ENCODE measurements around the gene ALKBH2. TPM values are rescaled to one million over a fixed set of nuclear protein-coding genes. Genes with fewer than 3 reads are reported as not detected.
"Not testable (repeated sequence)": the region's sequence is repeated elsewhere in the genome, so short reads cannot be mapped to it uniquely, and the experiment has no call there.

ALKBH2 gene
- polyA plus RNA-seq, 4 donors = 30.2 to 36.1 (median 32.5) TPM

DNA sequence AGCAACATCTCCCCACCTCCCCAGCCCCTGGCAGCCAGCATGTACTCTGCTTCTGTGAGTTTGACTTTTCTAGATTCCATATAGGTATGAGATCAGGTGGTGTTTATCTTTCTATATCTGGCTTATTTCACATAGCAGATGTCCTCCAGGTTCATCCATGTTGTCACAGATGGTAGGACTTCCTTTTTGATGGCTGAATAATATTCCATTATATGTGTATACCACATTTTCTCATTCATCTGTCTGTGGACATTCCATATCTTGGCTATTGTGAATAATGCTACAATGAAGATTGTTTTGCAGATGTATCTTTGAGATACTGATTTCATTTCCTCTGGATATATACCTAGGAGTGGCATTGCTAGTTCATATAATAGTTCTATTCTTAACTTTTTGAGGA is 18.4 kb downstream of the ALKBH2 start:
- no peak for DNase-seq (ENCODE audit: low read depth in 4 of 4, low spot score in 2 of 4)

DNA sequence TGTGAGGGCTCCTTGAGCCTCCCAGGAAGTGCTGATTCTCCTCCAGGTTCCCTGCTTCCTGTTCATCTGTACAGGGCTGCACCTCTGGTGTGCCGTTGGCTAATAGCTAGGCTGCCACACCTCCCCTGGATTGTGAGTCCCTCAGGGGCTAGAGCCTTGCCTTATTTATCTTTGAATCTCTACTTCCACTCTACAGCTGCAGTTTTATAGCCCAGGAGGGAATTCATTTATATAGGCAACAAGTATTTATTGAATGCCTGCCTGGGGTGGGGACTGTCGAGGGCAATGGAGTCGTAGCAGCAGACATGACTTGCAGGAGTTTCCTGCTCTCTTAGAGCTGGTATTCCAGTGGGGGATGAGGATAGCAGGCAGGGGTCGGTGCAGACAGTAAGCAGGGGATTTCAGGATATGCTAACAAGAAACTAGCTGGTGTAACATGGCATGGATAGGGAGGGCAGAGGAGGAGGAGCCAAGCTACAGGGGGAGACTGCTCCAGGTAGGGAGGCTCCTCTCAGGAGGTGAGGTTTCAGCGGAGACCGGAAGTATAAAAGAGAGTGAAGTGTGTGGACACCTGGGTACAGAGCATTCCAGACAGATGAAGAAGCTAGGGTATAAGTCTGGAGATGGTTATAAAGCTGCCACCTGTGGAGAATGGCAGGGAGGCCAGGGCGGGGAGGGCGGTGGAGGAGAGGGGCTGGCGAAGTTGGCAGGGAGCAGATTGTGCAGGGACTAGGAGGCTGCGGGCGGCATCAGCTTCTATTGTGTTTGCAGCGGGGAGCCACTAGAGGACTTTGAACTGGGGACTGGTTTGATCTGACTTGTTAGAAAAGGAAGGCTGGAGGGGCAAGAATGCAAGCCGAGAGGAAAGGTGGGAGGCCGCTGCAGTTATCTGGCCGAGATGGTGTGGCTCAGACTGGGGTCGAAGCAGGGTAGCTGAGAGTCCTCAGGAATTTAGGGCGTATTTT is 23.7 kb downstream of the ALKBH2 start:
- no peak for DNase-seq (ENCODE audit: low read depth in 4 of 4, low spot score in 2 of 4)

DNA sequence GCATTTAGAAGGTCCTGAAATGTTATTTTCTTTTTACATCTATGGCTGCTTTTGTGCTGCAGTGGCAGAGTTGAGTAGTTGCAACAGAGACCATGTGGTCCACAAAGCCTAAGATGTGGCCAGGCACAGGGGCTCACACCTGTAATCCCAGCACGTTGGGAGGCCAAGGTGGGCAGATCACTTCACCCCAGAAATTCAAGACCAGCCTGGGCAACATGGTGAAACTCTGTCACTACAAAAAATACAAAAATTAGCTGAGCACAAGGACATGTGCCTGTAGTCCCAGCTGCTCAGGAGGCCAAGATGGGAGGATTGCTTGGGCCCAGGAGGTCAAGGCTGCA is 27.4 kb downstream of the ALKBH2 start:
- no peak for DNase-seq (ENCODE audit: low read depth in 4 of 4, low spot score in 2 of 4)

DNA sequence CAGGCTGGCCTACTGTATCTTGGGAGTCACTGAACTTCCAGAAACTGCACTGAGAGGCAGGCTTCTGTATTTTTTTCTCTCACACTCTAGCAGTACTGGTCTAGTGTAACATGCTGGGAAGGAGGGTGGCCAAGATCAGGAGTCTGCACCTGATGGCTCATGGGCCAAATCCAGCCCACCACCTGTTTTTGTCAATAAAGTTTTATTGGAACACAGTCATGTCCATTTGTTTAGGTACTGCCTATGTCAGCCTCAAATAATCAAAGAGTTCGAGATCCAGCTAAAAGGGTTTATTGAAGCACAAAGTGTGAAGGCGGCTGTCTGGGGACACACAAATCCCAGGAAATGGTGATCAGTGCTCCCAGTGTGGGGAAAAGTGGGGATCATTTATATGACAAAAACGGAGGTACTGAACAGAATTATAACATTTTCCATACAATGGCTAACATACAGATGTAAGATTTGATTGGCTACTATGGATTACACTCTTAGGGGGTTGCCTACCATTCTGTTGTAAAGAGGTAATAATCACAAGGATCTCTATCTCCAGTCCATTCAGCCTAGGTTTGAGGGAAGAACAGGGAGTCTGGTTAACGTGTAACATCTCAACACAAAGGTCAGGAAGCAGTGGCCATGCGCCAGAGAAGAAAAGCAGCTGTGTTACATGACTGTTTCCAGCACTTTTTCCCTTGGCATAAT is 28.0 kb downstream of the ALKBH2 start:
- DNase-seq (ENCODE audit: low read depth in 4 of 4, low spot score in 2 of 4) = no peak

DNA sequence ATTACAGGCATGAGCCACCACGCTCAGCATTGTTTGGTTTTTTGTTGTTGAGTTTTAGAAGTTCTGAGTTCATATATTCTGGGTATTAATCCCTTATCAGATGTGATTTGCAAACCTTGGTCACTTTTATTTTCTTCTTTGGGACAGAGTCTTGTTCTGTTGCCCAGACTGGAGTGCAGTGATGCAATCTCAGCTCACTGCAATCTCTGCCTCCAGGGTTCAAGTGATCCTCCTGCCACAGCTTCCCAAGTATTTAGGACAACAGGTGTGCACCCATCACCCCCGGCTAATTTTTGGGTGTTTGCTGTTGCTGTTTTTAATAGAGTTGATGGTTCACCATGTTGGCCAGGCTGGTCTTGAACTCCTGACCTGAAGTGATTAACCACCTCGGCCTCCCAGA is 29.1 kb downstream of the ALKBH2 start:
- no peak for DNase-seq (ENCODE audit: low read depth in 4 of 4, low spot score in 2 of 4)

DNA sequence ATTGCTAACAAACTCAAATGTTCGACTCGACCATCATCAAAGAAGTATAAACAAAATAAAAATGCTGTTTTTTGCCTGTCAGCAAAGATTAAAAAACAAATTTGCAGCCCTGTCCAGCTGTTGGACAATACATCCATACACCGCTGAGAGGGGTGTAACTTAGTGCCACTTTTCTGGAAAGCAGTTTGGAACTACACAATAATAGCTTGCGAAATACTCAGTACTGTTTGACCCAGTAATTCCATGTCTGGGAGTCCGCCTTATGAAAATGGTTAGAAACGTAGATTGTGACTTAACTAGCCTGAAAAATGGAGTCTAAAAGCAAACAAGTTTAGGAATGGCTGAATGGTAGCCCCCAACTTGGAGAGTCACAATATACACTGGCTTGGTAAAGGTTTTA is 34.5 kb downstream of the ALKBH2 start:
- DNase-seq (ENCODE audit: low read depth in 4 of 4, low spot score in 2 of 4) = no peak

DNA sequence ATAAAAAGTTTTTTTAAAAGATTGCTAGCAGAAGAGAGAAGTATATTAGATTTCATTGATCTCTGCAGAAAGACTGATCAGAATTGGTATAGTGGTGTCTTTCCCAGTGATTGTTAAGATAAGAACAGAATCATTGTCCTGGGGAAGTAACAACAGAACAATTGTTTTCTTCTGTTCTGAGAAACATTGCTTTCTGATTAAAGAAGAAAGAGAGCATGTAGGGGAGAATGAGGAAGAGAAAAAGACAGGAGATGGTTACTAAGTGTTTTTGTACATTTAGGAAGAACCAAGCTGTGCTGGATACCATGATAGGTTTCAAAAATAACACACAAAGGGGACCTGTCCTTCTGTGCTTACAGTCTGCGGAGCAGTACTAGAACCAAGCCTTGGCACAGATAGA is 35.9 kb downstream of the ALKBH2 start:
- no peak for DNase-seq (ENCODE audit: low read depth in 4 of 4, low spot score in 2 of 4)

DNA sequence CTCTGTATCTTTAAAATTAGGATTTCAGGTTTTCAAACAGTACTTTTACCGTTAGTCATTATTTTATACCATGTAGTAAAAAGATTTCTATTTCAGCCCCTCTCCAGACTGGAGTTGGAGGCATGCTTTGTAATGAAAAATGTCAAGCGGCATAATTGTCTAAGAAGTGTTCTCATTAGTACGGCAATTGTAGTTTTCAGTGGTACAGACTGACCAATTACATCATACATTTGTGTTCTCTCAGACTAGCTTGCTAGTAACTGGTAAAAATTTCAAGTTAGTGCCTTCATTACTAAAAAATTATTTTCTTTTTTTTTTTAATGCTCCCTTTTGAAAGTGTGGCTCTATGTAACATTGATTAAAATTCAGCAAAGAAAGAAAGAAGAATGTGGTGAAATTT is 36.4 kb downstream of the ALKBH2 start:
- DNase-seq (ENCODE audit: low read depth in 4 of 4, low spot score in 2 of 4) = no peak

DNA sequence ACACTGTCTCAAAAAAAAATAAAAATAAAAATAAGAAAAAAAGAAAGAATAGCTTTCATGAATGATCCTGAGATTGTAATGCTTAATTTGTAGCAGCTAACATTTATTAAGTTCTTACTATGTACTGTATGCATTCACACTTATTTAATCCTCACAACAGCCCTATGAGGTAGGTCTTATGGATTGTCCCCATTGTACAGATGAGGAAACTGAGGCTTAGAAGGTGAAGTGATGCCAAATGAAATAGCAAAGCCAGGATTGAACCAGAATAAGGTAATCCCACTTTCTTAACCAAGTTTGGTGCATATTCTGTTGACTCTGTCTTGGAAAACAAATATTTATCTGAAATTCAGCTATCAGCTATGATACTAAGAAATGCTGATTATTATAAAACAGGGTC is 38.8 kb downstream of the ALKBH2 start:
- no peak for DNase-seq (ENCODE audit: low read depth in 4 of 4, low spot score in 2 of 4)

DNA sequence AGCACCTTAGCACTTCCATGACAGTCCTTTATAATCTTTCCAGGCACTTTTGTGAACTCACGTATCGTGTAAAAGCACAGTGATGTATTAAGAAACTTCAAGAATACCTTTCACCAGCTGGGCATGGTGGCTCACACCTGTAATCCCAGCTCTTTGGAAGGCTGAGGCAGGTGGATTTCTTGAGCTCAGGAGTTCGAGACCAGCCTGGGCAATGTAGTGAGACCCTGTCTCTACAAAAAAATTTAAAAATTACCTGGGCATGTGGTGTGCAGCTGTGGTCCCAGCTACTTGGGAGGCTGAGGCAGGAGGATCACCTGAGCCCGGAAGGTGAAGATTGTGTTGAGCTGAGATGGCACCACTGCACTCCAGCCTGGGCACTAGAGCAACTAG is 39.2 kb downstream of the ALKBH2 start:
- DNase-seq (ENCODE audit: low read depth in 4 of 4, low spot score in 2 of 4) = not testable (repeated sequence)

DNA sequence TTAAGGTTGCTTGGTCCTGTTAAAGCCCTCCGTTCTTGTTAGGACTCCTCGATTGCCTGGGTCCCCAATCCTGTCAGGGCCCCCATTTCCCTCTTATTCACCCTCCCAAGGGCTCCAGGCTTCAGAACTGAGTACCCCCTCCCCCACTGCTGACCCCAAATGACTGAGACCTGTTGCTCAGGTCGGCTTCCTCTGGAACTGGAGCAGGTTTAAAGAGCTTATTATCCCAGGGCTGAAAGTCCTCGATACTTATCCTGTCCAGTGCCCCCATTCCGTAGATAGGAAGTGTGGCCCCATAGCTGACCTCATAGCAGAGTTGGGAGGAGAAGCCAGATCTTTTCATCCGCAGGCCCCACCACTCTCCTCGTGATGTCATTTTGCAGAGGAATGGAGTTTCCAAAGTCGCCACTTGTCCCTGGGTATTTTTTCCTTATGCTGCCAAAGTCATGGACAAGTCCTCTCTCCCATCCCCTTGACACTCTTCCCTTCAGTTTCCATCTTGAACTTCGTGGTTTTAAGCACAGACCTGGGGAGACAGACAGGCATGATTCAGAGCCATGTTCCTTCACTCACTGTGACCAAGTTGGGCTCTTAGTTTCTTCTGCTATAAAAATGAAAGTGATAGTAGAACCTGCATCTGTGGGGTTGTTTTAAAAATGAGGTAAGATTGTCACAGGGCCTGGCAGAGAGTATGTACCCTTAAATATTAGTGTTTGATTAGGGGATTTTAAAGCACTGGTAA is 39.7 kb downstream of the ALKBH2 start:
- no peak for DNase-seq (ENCODE audit: low read depth in 4 of 4, low spot score in 2 of 4)

DNA sequence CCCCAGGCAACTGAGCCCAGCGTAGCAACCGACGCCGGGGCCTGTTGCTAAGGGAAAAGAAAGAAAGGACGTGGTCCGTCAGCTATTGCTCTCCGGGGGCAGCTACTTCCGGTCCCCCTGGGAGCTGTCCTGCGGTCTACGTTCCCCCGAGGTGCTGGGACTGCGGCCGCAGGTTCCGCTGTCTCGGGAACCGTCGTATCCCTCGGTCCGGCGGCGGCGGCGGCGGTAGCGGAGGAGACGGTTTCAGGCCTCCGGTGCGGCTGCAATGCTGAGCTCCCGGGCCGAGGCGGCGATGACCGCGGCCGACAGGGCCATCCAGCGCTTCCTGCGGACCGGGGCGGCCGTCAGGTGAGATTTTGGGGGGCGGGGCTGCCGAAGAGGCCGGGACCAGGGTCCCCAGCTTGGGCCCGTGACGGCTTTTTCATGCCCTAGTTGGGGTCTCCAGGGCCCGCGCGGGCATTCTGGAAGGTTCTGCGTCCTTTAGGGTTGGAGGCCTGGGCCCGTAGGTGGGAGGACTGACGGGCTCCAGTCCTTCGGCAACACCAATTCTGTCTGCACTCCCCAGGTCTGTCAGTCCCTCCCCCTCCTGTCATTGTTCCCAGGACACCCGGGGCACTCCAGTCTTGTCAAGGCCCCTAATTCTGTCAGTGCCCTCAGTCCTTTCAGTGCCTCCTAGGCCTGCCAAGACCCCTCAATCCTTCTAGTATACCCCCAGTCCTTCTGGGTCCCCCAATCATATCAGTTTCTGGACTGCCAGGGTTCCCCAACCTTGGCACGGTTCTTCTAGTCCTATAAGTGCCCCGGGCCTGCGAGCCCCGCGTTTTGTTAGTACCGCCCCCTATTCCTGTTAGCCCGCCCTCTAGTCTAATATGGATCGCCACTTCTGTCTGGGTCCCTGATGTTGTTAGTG is 40.6 kb downstream of the ALKBH2 start, which contains the start of gene USP30:
Gene USP30 (plus strand): TSS at position 163 of the 910 bp plus-strand sequence. CDS start 103 bp downstream, at position 266.
- DNase-seq (ENCODE audit: low read depth in 4 of 4, low spot score in 2 of 4) = peak; percentile 67 to 82 (median 70)

DNA sequence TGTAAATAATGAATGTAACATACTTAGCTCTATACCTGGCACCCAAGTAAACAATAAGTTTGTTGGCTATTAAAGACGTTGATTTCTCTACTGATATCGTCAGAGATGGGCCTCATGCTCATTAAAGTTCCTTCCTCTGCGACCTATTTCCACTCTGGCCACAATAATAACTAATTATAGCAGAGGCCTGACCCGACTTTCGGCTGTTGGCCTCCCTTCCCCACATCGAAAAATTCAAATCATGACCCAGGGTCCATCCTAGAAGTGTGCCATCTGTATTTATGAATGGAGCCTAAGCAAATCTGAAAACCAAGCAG is 41.2 kb downstream of the ALKBH2 start:
- no peak for DNase-seq (ENCODE audit: low read depth in 4 of 4, low spot score in 2 of 4)

DNA sequence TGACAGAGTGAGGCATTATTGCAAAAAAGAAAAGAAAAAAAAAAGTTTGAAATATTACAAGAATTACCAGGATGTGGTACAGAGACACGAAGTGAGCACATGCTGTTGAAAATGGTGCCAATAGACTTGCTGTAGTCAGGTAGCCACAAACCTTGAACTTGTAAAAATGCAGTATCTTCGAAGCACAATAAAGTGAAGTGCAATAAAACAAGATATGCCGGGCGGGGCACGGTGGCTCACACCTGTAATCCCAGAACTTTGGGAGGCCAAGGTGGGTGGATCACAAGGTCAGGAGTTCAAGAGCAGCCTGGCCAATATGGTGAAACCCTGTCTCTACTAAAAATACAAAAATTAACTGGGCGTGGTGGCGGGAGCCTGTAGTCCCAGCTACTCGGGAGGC is 43.5 kb downstream of the ALKBH2 start:
- DNase-seq (ENCODE audit: low read depth in 4 of 4, low spot score in 2 of 4) = not testable (repeated sequence)

DNA sequence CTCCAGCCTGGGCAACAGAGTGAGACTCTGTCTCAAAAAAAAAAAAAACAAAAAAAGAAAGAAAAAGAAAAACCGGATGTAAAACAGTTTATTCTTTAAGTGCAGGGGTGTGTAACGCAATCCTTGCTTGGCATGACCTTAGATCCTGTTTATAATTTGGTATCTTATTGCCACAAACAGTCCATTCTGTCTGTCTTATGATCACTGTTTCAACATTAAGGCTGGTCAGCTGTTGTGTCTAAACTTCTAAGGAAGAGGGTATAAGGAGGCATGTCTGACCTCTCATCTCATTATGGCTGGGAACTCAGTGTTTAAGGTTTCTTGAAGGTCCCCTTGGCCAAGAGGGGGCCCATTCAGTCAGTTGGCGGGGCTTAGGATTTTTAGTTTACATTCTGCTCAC is 44.6 kb downstream of the ALKBH2 start:
- not testable (repeated sequence) for DNase-seq (ENCODE audit: low read depth in 4 of 4, low spot score in 2 of 4)

DNA sequence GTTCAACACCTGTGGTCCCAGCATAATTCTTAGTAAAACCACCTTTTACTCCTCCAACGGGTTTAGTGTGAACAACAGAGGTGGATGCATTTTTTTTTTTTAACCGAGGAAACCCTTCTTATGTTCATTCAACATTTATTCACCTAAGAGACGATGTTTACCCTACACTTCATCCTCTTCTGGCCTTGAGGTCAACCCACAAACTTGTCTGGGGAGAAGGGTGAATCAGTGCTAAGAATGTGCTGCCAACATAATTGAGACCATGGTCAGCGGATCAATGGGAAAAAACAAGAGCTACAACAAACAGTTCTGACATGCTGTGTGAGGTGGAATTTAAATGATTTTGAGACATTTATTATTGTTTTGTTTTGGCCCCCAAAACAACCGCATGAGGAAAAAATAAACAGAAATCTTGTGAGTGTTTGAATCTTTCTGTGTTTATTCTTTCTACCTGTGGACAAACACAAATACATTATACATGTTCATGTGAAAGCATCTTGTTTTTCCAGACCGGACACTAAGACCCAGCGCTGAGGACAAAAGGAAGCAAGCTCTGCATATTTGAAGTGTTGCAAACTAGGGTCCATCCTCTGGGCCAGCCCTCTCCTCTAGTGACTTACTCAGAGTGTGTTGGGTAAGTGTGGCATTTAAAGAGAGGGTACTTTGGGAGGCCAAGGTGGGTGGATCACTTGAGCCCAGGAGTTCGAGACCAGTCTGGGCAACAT is 46.0 kb downstream of the ALKBH2 start:
- DNase-seq (ENCODE audit: low read depth in 4 of 4, low spot score in 2 of 4) = no peak

DNA sequence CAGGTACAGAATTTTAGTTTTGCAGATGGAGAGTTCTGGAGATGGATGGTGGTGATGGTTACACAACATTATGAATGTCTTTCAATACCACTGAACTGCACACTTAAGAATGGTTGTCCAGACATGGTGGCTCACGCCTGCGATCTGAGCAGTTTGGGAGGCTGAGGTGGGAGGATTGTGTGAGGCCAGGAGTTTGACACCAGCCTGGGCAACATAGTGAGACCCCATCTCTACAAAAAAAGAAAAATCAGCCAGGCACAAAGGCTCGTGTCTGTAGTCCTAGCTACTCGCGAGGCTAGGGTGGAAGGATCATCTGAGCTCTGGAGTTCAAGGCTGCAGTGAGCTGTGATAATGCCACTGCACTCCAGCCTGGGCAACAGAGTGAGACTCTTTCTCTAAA is 49.0 kb downstream of the ALKBH2 start:
- DNase-seq (ENCODE audit: low read depth in 4 of 4, low spot score in 2 of 4) = no peak

All from left renal cortex interstitium (tissue), 4 donors.